Kidney epithelial cell (primary cell): ENCODE data around the gene MUC6. TPM values are rescaled to one million over a fixed set of nuclear protein-coding genes. Genes with fewer than 3 reads are reported as not detected.

Experiments used
- DNase-seq: peaks from one replicate; pipeline ENCODE4 v3.0.0-alpha.2; 2010; ENCODE audit warnings: low read depth
- H3K27me3 ChIP-seq: 2 replicates; pipeline ENCODE4 v1.6.0; 2011; ENCODE audit warnings: low read length; ENCODE audit not compliant: control insufficient read depth, insufficient read depth
- H3K36me3 ChIP-seq: 2 replicates; pipeline ENCODE4 v1.5.1; 2011; ENCODE audit warnings: low read length; ENCODE audit not compliant: control insufficient read depth, insufficient read depth
- H3K4me3 ChIP-seq: 2 replicates; pipeline ENCODE4 v1.5.1; 2011; ENCODE audit warnings: low read depth, mild to moderate bottlenecking, control low read depth, low read length
- total RNA-seq: library from RNA; depleted of rRNA; stranded (reverse); fragments of >200 nt; gene quantifications from 2 replicates; pipeline ENCODE4 v1.2.3, GENCODE V29; 2015
- TF ChIP-seq, protein P1 (sequence below): IDR thresholded peaks from 2 replicates; pipeline ENCODE4 v1.5.1; 2011; ENCODE audit warnings: mild to moderate bottlenecking, moderate library complexity, low read length, control low read depth, inconsistent platforms; ENCODE audit not compliant: insufficient read depth, poor library complexity, severe bottlenecking

The MUC6 gene
- total RNA-seq, 1 donor from 2014 or later = not detected

- Histone ChIP-seq H3K27me3 (peaks cover 3% of the 10 kb centered on the region), H3K4me3 (no peak overlapping the region), H3K36me3 (no peaks in the 10 kb centered on the region)
- TF ChIP-seq, protein P1, sequence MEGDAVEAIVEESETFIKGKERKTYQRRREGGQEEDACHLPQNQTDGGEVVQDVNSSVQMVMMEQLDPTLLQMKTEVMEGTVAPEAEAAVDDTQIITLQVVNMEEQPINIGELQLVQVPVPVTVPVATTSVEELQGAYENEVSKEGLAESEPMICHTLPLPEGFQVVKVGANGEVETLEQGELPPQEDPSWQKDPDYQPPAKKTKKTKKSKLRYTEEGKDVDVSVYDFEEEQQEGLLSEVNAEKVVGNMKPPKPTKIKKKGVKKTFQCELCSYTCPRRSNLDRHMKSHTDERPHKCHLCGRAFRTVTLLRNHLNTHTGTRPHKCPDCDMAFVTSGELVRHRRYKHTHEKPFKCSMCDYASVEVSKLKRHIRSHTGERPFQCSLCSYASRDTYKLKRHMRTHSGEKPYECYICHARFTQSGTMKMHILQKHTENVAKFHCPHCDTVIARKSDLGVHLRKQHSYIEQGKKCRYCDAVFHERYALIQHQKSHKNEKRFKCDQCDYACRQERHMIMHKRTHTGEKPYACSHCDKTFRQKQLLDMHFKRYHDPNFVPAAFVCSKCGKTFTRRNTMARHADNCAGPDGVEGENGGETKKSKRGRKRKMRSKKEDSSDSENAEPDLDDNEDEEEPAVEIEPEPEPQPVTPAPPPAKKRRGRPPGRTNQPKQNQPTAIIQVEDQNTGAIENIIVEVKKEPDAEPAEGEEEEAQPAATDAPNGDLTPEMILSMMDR = no peak
- DNase-seq = no peak
These were observed 33.2 kb upstream of the MUC6 start for GRCh38 chr11:1069740-1070139.

DNA sequence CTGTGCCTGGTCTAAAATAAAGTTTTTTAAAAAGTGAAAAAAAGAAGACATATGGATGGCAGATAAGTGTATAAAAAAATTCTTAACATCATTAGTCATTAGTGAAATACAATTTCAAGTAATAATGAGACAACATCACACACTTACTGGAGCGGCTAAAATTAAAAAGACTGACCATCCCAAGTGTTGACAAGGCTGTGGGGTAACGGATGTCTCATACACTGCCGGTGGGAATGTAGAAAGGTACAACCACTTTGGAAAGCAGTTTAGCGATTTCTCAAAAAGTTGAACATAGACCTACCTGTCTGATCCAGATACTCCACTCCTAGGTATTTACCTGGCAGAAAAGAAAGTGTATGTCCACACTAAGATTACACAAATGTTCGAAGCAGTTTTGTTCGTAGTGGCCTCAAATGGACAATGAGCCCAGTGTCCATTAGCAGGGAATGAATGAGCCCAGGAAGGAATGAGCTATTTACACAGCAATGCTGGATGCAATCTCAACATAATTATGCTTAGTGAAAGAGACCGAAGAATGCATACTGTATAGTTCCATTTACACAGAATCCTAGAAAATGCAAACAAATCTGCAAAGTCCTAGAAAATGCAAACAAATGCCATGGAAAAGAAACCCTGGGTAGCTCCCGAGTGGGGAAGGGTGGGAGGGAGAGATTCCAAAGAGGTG, 31.4 kb upstream of the MUC6 start:
- Histone ChIP-seq H3K27me3 (peaks cover 3% of the 10 kb centered on the region), H3K4me3 (no peak overlapping the region), H3K36me3 (no peaks in the 10 kb centered on the region)
- TF ChIP-seq, protein P1 = no peak
- no peak for DNase-seq

DNA sequence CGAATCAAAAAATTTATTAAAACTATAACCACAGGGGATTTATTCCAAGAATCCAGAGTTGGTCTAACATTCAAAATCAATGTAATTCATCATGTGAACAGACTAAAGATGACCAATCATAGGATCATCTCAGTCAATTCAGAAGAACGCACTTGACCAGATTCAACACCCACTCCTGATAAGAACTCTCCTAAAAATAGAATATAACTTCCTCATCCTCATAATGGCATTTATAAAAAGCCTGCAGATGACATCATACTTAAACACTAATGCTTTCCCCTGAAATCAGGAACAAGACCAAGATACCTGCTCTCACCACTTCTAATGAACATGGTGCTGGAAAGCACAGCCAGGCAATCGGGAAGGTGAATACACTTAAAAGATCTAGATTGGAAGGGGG, 27.6 kb upstream of the MUC6 start:
- TF ChIP-seq, protein P1 = no peak
- Histone ChIP-seq H3K4me3 (no peak overlapping the region), H3K27me3 (peaks cover 2% of the 10 kb centered on the region), H3K36me3 (no peaks in the 10 kb centered on the region)
- no peak for DNase-seq

DNA sequence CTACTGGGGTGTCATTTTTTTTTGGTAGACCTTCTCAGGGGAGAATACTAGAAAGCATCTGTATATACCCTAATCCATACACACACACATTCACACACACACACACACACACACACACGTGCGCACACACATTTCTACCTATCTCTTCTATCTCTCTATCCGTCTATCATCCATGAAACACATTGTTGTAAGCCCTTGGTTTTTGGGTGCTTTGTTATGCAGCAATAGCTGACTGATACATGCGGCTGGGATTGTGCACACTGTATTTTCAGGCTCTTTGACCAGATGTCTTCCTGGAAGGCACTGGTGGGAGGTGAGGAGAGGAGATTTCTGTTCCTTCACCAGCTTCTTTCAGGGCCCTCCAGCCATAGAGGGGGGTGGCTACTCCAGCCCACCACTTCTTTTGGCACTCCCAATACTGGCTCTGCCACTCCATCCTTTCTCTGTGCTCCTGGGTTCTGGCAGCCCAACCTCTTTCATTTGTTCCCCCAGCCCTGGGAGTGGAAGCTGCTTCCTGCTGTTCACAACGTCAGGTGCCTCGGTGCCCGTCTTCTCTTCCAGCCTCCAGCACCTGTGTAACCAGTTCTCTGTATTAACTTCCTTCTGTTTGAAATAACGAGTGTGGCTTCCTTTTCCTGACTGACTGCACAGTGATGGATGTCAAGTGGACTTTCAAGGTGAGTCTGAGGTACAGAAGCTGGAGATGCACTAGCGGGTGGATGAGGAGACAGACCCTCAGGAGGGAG, 25.7 kb upstream of the MUC6 start:
- no peak overlapping the region for H3K4me3 ChIP-seq
- TF ChIP-seq, protein P1 = no peak
- DNase-seq = no peak
- H3K36me3 ChIP-seq = no peaks in the 10 kb centered on the region
- H3K27me3 ChIP-seq = peaks cover 2% of the 10 kb centered on the region

GRCh38 chr11:1060852-1061616, 24.5 kb upstream of the MUC6 start:
- no peak for DNase-seq
- Histone ChIP-seq H3K4me3 (no peak overlapping the region), H3K36me3 (no peaks in the 10 kb centered on the region), H3K27me3 (peaks cover 7% of the 10 kb centered on the region)
- TF ChIP-seq, protein P1 = no peak
